Erythroblast (primary cell): ENCODE measurements around the gene CHMP5.

ENCODE experiments used
- GATA1 ChIP-seq: IDR thresholded peaks from 2 replicates; pipeline ENCODE4 v1.6.1; 2011; ENCODE audit warnings: low read depth, mild to moderate bottlenecking, control low read depth, low read length, moderate library complexity
- POLR2A ChIP-seq: IDR thresholded peaks from 2 replicates; pipeline ENCODE4 v1.6.1; 2011; ENCODE audit warnings: mild to moderate bottlenecking, low read length

DNA sequence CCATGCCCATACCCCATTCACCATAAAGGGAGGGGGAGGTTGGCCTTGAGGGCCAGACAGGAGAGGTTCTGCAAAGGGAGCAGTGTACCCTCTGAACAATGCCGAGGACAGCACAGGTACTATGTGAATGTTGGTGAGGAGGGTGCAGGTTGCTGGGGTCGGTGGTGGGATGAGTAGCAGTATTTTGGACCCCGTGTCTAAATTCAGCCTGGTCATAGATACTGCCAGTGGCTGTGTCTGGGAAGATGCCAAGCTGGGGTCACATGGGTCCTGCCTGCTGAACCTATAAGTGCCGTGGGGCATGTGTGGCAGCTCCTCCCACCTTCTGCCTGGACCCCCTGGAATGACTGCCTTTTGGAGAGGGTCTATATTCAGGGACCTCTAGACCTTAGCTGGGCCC lies 36.2 kb upstream of the CHMP5 start:
- no peak for TF ChIP-seq POLR2A
- no peak for TF ChIP-seq GATA1
